ENCODE measurements around the gene CARMIL1.

The CARMIL1 gene

GRCh38 chr6:25341203-25341552 is 62.0 kb downstream of the CARMIL1 start (continued):
- TF ChIP-seq ZBTB10 (tag by site-specific recombination; IDR thresholded peaks at IDR 0.05), result no peak

- peak; percentile 25; the same call in 1 of the 2 replicates for TF ChIP-seq ZFHX2 (tag by site-specific recombination; conservative IDR thresholded peaks at IDR 0.05)
- no peak for TF ChIP-seq SCRT2 (tag by site-specific recombination; IDR thresholded peaks at IDR 0.05)
- 0 out of 2 replicates have a peak, but pooled peaks have one; percentile 15 for TF ChIP-seq PRDM10 (tag by site-specific recombination; IDR thresholded peaks at IDR 0.05)
- POLR2A ChIA-PET, result no interaction called here
- H3K27ac ChIP-seq (ENCODE audit: extremely low read depth, low read depth, low read length), result no peak overlapping the region
- H3K4me1 ChIP-seq (ENCODE audit: control insufficient read depth, insufficient read depth, low read length), result peaks cover 17% of the 10 kb centered on the region
- H3K9me3 ChIP-seq (ENCODE audit: control insufficient read depth, insufficient read depth, low read depth, low read length), result no peaks in the 10 kb centered on the region
- no peaks in the 10 kb centered on the region for H3K36me3 ChIP-seq (ENCODE audit: control insufficient read depth in 2 of 2, insufficient read depth in 1 of 2, low read length in 2 of 2)
- no peak overlapping the region for H3K4me3 ChIP-seq (ENCODE audit: low read depth, low read length)
- CTCF ChIA-PET, result interaction anchor here (0.8 to 1.1 kb wide), 6 partner anchors 8 to 77 kb away, joined by 3 to 4 read pairs (median 3); no protein-coding TSS in a partner anchor
Measured at GRCh38 chr6:25341923-25342619, 62.9 kb downstream of the CARMIL1 start.

- POLR2A ChIA-PET, result no interaction called here
- H3K36me3 ChIP-seq (ENCODE audit: control insufficient read depth in 2 of 2, insufficient read depth in 1 of 2, low read length in 2 of 2), result no peaks in the 10 kb centered on the region
- TF ChIP-seq ZNF513 (tag by site-specific recombination; IDR thresholded peaks at IDR 0.05), result peak; percentile 58; the same call in 1 of the 2 replicates
- TF ChIP-seq ZNF660 (tag by site-specific recombination; IDR thresholded peaks at IDR 0.05), result 0 out of 2 replicates have a peak, but pooled peaks have one; percentile 26
- TF ChIP-seq RBAK (tag by site-specific recombination; IDR thresholded peaks at IDR 0.05), result no peak
- no peak for TF ChIP-seq ZFP41 (tag by site-specific recombination; IDR thresholded peaks at IDR 0.05; ENCODE audit: borderline replicate concordance)
- no peak for TF ChIP-seq OSR2 (tag by site-specific recombination; IDR thresholded peaks at IDR 0.05)
- TF ChIP-seq ZNF777 (tag by site-specific recombination; IDR thresholded peaks at IDR 0.05; ENCODE audit: borderline replicate concordance), result no peak
- TF ChIP-seq BCL6B (tag by site-specific recombination; IDR thresholded peaks at IDR 0.05), result peak; percentile 100
- no peak for TF ChIP-seq ZSCAN30 (tag by site-specific recombination; IDR thresholded peaks at IDR 0.05)
- no peak for TF ChIP-seq ZNF248 (tag by site-specific recombination; IDR thresholded peaks at IDR 0.05)
- TF ChIP-seq ZNF561 (tag by site-specific recombination; IDR thresholded peaks at IDR 0.05; ENCODE audit: borderline replicate concordance), result no peak
- H3K9me3 ChIP-seq (ENCODE audit: control insufficient read depth, insufficient read depth, low read depth, low read length), result no peaks in the 10 kb centered on the region
- CTCF ChIA-PET, result interaction anchor here (0.8 to 1.1 kb wide), 4 partner anchors 9 to 25 kb away, joined by 3 to 4 read pairs (median 3); no protein-coding TSS in a partner anchor
- peaks cover 15% of the 10 kb centered on the region for H3K4me1 ChIP-seq (ENCODE audit: control insufficient read depth, insufficient read depth, low read length)
- H3K27ac ChIP-seq (ENCODE audit: extremely low read depth, low read depth, low read length), result no peak overlapping the region
- no peak overlapping the region for H3K4me3 ChIP-seq (ENCODE audit: low read depth, low read length)
Measured at GRCh38 chr6:25342802-25343201, 63.6 kb downstream of the CARMIL1 start.
